AG10803 (cell line): Measurements from ENCODE around the gene LMNTD2.

Source experiments
- DNase-seq: peaks from one replicate; pipeline ENCODE4 v3.0.0; 2010; ENCODE audit warnings: low read depth
- H3K4me3 ChIP-seq: 2 replicates; pipeline ENCODE4 v1.5.1; 2011; ENCODE audit warnings: mild to moderate bottlenecking, low read length, control low read depth
- TF ChIP-seq, protein P1 (sequence below): conservative IDR thresholded peaks from 2 replicates; pipeline ENCODE4 v1.5.1; 2011; ENCODE audit warnings: mild to moderate bottlenecking, low read length, control low read depth, inconsistent platforms

The LMNTD2 gene

DNA sequence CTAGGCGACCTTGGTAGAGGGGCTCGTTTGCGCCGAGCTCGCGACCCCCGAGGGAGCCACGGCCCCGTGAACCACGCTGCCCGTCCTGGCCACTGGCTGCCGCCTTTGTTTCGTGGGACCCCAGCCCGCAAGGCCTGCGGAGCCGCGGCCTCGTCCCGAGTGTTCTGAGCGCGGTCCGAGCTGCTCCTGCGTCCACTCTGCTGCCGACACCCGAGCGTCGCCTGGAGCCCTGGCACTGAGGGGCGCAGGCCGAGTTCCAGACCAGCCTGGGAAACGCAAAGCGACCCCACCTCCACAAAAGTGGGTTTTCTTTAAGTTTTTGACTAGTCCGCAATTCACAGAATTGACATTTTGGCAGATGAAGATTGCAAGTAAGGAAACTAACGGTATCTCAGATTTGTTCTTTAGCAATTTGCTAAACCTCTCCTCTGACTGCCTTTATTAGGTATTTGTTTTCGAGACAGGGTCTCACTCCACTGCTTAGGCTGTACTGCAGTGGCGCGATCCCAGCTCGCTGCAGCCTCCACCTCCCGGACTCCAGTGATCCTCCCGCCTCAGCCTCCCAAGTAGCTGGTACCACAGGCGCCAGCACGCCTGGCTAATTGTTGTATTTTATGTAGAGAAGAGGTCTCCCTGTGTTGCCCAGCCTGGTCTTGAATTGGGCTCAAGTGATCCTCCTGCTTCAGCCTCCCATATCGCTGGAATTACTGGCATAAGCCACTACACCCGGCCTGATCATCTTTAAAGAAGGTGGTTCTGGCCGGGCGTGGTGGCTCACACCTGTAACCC, 52.6 kb downstream of the LMNTD2 start:
- peak overlapping the region; percentile 73 for H3K4me3 ChIP-seq
- TF ChIP-seq, protein P1, sequence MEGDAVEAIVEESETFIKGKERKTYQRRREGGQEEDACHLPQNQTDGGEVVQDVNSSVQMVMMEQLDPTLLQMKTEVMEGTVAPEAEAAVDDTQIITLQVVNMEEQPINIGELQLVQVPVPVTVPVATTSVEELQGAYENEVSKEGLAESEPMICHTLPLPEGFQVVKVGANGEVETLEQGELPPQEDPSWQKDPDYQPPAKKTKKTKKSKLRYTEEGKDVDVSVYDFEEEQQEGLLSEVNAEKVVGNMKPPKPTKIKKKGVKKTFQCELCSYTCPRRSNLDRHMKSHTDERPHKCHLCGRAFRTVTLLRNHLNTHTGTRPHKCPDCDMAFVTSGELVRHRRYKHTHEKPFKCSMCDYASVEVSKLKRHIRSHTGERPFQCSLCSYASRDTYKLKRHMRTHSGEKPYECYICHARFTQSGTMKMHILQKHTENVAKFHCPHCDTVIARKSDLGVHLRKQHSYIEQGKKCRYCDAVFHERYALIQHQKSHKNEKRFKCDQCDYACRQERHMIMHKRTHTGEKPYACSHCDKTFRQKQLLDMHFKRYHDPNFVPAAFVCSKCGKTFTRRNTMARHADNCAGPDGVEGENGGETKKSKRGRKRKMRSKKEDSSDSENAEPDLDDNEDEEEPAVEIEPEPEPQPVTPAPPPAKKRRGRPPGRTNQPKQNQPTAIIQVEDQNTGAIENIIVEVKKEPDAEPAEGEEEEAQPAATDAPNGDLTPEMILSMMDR, result no peak
- DNase-seq, result no peak

GRCh38 chr11:506995-507726, 53.4 kb downstream of the LMNTD2 start, which contains the start of gene RNH1:
Gene RNH1, minus strand, starts transcription at chr11:507242. Its CDS starts 5,080 bp downstream, at chr11:502162.
- TF ChIP-seq, protein P1, result no peak
- peak; percentile 95 for DNase-seq
- peak within 1 kb of the TSS; percentile 91 for H3K4me3 ChIP-seq

DNA sequence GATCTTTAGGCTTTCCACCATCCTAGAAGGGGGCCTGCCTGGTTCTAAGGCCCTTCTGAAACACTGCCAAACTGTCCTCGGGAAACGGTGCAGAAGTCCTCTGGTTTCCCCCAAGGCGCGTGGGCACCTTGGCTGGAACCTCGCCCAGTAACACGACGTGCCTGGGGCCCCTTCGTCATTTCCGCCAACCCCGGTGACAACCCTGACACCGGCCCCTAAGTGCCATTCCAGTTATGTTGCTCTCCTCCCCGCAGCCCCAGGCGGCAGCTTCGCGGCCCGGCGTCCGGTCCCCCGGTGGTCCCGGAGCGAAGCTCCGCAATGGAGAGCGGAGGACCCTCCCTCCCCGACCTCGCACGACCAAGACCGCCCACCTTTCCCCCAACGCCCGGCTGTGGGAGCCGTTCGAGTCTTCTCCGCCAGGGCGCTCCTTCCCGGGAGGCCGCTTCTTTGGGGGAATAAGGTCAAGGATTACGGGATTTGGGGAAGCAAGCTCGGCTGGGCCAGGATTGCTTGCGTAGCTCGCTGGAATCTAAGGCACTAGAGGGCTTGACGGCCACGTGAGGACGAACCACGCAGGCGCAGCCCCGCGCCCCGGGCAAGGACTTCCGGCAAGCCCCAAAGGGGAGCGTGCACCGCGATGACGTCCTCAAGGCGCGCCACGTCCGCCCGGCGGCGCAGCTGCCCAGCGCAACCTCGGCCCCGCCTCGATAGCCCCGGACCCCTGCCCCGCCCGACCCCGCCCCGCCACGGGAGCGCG, 54.1 kb downstream of the LMNTD2 start:
- TF ChIP-seq, protein P1, result no peak
- H3K4me3 ChIP-seq, result peak overlapping the region; percentile 91
- DNase-seq, result peak; percentile 99

GRCh38 chr11:504994-505344, 55.6 kb downstream of the LMNTD2 start:
- TF ChIP-seq, protein P1, result no peak
- H3K4me3 ChIP-seq, result peak overlapping the region; percentile 91
- no peak for DNase-seq
